ENCODE measurements around the gene NR1H3. TPM values are rescaled to one million over a fixed set of nuclear protein-coding genes. Genes with fewer than 3 reads are reported as not detected.
A peak's percentile ranks its signal among the peaks of the same experiment; 100 is the strongest.
"Not testable (repeated sequence)": the region's sequence is repeated elsewhere in the genome, so short reads cannot be mapped to it uniquely, and the experiment has no call there.

Gene NR1H3
- total RNA-seq (2014; rRNA removed; shearing (Covaris generic)) (6.2 and 7.7 TPM in 2 replicates), total RNA-seq (2022) (14.4 and 14.7 TPM in 2 replicates), Bru-seq, nascent RNA (percentile 43 among the genes with signal in this experiment), BruChase-seq, experiment 1, labeled RNA remaining after a 6-hour chase (percentile 47 among the genes with signal in this experiment), BruChase-seq, experiment 2, labeled RNA remaining after a 2-hour chase (percentile 48 among the genes with signal in this experiment)
- long read RNA-seq, partial matches to known transcripts, result 2 of 11 reads
- long read RNA-seq, other reads (novel, unspliced or antisense), result 6 of 11 reads

GRCh38 chr11:47257517-47258316 is at the start of gene NR1H3:
Gene NR1H3, plus strand, starts transcription at chr11:47257996. Its CDS starts 1,221 bp downstream, at chr11:47259217.
- ChIA-PET CTCF (ENCODE audit: unreplicated experiment) (interaction anchor here (0.6 kb wide), 1 partner anchor 197 kb away, joined by 3 read pairs; no protein-coding TSS in a partner anchor), POLR2A (interaction anchor here (0.9 kb wide), 1 partner anchor 10 kb away, joined by 3 read pairs; no protein-coding TSS in a partner anchor)
- intact Hi-C loops (cut with micrococcal nuclease; ENCODE audit: unreplicated experiment), result no loop called here
- no peak within 1 kb of the TSS for H2AFZ ChIP-seq (ENCODE audit: low read length)
- no TSS peak for BruUV-seq (replicated peaks)
- no peaks in the 10 kb centered on the region for H3K9me3 ChIP-seq (ENCODE audit: low read length)
- peaks cover 4% of the 10 kb centered on the region for H3K4me1 ChIP-seq (ENCODE audit: insufficient read depth, low read length, poor library complexity, severe bottlenecking)
- H3K4me2 ChIP-seq (ENCODE audit: low read length), result no peak within 1 kb of the TSS
- no peak within 1 kb of the TSS for H3K27ac ChIP-seq (ENCODE audit: low read depth, low read length, poor library complexity, severe bottlenecking)
- H3K4me3 ChIP-seq (ENCODE audit: low read depth, low read length, poor library complexity, severe bottlenecking), result no peak within 1 kb of the TSS
- H3K9me2 ChIP-seq (ENCODE audit: insufficient read depth, low read length), result no peaks in the 10 kb centered on the region
- no peak for TF ChIP-seq EZH2phosphoT487 (IDR thresholded peaks at IDR 0.05; ENCODE audit: borderline replicate concordance, low read depth, low read length)
- peak; percentile 48 for TF ChIP-seq CTCF (conservative IDR thresholded peaks at IDR 0.05; ENCODE audit: low read length)
- DNase-seq (ENCODE audit: low spot score), result peak; percentile 28
- H3K36me3 ChIP-seq (ENCODE audit: insufficient read depth, low read length), result no peaks in the 10 kb centered on the region
- no peaks in the 10 kb centered on the region for H3K79me2 ChIP-seq (ENCODE audit: insufficient read depth, low read depth, low read length)
- H4K20me1 ChIP-seq (ENCODE audit: insufficient read depth, low read length), result no peaks in the 10 kb centered on the region

- intact Hi-C loops (cut with micrococcal nuclease; ENCODE audit: unreplicated experiment); H4K20me1 ChIP-seq (ENCODE audit: insufficient read depth, low read length); H3K4me1 ChIP-seq (ENCODE audit: insufficient read depth, low read length, poor library complexity, severe bottlenecking); H3K9me2 ChIP-seq (ENCODE audit: insufficient read depth, low read length); H3K27ac ChIP-seq (ENCODE audit: low read depth, low read length, poor library complexity, severe bottlenecking); BruUV-seq (replicated peaks); H3K4me3 ChIP-seq (ENCODE audit: low read depth, low read length, poor library complexity, severe bottlenecking); H3K9me3 ChIP-seq (ENCODE audit: low read length); DNase-seq (ENCODE audit: low spot score); H3K79me2 ChIP-seq (ENCODE audit: insufficient read depth, low read depth, low read length); H3K36me3 ChIP-seq (ENCODE audit: insufficient read depth, low read length); H2AFZ ChIP-seq (ENCODE audit: low read length); H3K4me2 ChIP-seq (ENCODE audit: low read length): not testable (repeated sequence)
- CTCF ChIA-PET (ENCODE audit: unreplicated experiment), result interaction anchor here (0.7 kb wide), 1 partner anchor 12 kb away, joined by 3 read pairs; no protein-coding TSS in a partner anchor
- POLR2A ChIA-PET, result interaction anchor here (0.7 to 1.2 kb wide), 3 partner anchors 12 to 252 kb away, joined by 3 to 4 read pairs (median 3); partner anchors contain the start of gene ACP2
Measured at GRCh38 chr11:47208008-47208552, 49.7 kb upstream of the NR1H3 start.

GRCh38 chr11:47208628-47209027 is 49.2 kb upstream of the NR1H3 start:
- BruUV-seq (replicated peaks), result no TSS peak
- CTCF ChIA-PET (ENCODE audit: unreplicated experiment), result no interaction called here
- DNase-seq (ENCODE audit: low spot score), result no peak

More at GRCh38 chr11:47208628-47209027, 49.2 kb upstream of the NR1H3 start:
- no peaks in the 10 kb centered on the region for H3K9me3 ChIP-seq (ENCODE audit: low read length)
- no peak overlapping the region for H3K4me2 ChIP-seq (ENCODE audit: low read length)
- no peaks in the 10 kb centered on the region for H3K9me2 ChIP-seq (ENCODE audit: insufficient read depth, low read length)
- H3K36me3 ChIP-seq (ENCODE audit: insufficient read depth, low read length), result no peaks in the 10 kb centered on the region
- H3K4me1 ChIP-seq (ENCODE audit: insufficient read depth, low read length, poor library complexity, severe bottlenecking), result peaks cover 2% of the 10 kb centered on the region
- no peak overlapping the region for H3K4me3 ChIP-seq (ENCODE audit: low read depth, low read length, poor library complexity, severe bottlenecking)
- TF ChIP-seq EZH2phosphoT487 (IDR thresholded peaks at IDR 0.05; ENCODE audit: borderline replicate concordance, low read depth, low read length), result no peak
- TF ChIP-seq CTCF (conservative IDR thresholded peaks at IDR 0.05; ENCODE audit: low read length), result no peak
- intact Hi-C loops (cut with micrococcal nuclease; ENCODE audit: unreplicated experiment), result no loop called here
- H2AFZ ChIP-seq (ENCODE audit: low read length), result no peak overlapping the region
- H3K79me2 ChIP-seq (ENCODE audit: insufficient read depth, low read depth, low read length), result no peaks in the 10 kb centered on the region
- H4K20me1 ChIP-seq (ENCODE audit: insufficient read depth, low read length), result no peaks in the 10 kb centered on the region
- H3K27ac ChIP-seq (ENCODE audit: low read depth, low read length, poor library complexity, severe bottlenecking), result no peak overlapping the region
- POLR2A ChIA-PET, result interaction anchor here (1.2 kb wide), 1 partner anchor 40 kb away, joined by 3 read pairs; the partner anchor contains the start of gene ACP2

Data from OCI-LY7 (cell line).